ENCODE data around the gene IL17RA.

IL17RA gene

DNA sequence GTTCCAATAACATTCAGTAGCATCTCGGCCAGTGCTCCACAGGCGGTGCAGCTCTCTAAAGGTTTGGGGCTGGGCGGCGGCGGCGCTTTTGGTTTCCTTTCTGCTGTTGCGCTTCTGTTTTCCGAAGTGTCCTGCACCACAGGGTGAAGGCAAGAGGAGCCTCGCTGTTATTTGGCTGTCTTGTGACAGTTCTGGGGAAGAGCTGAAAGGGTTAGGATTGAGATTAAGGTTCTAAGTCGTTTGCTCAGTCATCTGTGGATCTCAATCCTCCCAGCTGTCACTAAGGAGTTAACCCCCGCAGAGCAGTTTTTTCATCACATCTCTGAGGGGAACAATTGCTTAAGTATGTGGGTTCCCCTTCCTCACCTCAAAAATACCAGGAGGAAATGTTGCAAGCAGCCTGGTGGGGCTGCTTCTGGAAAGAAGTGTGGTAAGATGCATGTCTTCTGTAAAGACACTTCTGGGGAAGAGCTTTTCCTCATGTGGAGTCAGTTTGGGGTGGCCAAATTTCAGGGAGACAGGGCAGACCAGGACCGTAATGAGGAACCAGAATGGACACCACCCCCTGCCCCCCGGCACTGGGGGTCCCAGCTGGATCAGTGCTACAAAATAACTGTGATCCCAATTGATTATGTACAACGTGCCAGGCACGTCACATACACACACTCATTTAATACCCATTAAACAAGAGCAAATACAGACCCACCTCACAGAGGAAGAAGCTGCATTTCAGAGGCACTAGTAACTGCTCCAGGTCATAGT, 22.2 kb downstream of the IL17RA start:
- DNase-seq: no peak

GRCh38 chr22:17107547-17107810, 22.7 kb downstream of the IL17RA start:
- no peak for DNase-seq

DNA sequence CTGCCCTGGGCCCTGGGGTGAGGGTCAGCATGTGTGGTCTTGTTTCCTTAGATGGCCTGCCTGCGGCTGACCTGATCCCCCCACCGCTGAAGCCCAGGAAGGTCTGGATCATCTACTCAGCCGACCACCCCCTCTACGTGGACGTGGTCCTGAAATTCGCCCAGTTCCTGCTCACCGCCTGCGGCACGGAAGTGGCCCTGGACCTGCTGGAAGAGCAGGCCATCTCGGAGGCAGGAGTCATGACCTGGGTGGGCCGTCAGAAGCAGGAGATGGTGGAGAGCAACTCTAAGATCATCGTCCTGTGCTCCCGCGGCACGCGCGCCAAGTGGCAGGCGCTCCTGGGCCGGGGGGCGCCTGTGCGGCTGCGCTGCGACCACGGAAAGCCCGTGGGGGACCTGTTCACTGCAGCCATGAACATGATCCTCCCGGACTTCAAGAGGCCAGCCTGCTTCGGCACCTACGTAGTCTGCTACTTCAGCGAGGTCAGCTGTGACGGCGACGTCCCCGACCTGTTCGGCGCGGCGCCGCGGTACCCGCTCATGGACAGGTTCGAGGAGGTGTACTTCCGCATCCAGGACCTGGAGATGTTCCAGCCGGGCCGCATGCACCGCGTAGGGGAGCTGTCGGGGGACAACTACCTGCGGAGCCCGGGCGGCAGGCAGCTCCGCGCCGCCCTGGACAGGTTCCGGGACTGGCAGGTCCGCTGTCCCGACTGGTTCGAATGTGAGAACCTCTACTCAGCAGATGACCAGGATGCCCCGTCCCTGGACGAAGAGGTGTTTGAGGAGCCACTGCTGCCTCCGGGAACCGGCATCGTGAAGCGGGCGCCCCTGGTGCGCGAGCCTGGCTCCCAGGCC, 23.7 kb downstream of the IL17RA start:
- no peak for DNase-seq

DNA sequence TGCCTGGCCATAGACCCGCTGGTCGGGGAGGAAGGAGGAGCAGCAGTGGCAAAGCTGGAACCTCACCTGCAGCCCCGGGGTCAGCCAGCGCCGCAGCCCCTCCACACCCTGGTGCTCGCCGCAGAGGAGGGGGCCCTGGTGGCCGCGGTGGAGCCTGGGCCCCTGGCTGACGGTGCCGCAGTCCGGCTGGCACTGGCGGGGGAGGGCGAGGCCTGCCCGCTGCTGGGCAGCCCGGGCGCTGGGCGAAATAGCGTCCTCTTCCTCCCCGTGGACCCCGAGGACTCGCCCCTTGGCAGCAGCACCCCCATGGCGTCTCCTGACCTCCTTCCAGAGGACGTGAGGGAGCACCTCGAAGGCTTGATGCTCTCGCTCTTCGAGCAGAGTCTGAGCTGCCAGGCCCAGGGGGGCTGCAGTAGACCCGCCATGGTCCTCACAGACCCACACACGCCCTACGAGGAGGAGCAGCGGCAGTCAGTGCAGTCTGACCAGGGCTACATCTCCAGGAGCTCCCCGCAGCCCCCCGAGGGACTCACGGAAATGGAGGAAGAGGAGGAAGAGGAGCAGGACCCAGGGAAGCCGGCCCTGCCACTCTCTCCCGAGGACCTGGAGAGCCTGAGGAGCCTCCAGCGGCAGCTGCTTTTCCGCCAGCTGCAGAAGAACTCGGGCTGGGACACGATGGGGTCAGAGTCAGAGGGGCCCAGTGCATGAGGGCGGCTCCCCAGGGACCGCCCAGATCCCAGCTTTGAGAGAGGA, 24.5 kb downstream of the IL17RA start:
- no peak for DNase-seq

DNA sequence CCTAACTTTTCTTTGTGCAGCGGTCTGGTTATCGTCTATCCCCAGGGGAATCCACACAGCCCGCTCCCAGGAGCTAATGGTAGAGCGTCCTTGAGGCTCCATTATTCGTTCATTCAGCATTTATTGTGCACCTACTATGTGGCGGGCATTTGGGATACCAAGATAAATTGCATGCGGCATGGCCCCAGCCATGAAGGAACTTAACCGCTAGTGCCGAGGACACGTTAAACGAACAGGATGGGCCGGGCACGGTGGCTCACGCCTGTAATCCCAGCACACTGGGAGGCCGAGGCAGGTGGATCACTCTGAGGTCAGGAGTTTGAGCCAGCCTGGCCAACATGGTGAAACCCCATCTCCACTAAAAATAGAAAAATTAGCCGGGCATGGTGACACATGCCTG, 25.2 kb downstream of the IL17RA start:
- no peak for DNase-seq

- no peak for DNase-seq
Observed at GRCh38 chr22:17110791-17111550, 26.2 kb downstream of the IL17RA start.

GRCh38 chr22:17112491-17113042, 27.8 kb downstream of the IL17RA start:
- no peak for DNase-seq

DNA sequence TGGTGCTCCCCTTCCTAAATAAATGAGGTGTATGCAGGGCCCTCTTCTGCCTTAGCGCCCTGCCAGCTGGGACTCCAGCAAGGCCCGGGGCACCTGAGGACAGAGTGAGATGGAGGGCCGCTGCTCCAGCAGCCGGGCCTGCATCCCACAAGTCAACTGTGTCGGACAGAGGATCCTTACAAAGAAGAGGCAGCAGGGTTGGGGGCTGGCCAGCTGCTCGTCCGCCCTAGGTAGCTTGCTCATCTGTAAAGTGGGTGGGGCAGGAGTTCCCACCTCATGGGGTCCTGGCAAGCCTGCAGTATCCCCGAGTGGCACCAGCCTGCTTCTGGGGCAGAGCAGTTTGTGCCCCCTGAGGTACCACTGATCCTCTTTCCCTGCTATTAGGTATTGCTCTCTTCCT, 28.8 kb downstream of the IL17RA start:
- no peak for DNase-seq

GRCh38 chr22:17114173-17114897, 29.5 kb downstream of the IL17RA start:
- DNase-seq: no peak

DNA sequence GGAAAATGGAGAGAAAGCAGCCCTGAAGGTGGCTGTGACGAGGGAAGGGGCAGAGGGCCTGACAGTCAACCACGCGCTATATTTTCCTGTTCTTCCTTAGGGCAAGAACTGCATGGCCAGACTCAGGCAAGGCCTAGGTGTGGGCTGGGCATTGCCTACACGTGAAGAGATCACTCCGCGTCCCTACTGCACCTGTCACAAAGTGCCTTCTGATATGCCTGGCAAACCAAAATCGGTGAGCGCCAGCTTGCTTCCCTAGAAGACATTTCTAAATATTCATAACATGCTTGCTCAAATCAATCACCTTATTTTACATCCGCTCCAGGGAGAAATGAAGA, 30.1 kb downstream of the IL17RA start:
- no peak for DNase-seq

DNA sequence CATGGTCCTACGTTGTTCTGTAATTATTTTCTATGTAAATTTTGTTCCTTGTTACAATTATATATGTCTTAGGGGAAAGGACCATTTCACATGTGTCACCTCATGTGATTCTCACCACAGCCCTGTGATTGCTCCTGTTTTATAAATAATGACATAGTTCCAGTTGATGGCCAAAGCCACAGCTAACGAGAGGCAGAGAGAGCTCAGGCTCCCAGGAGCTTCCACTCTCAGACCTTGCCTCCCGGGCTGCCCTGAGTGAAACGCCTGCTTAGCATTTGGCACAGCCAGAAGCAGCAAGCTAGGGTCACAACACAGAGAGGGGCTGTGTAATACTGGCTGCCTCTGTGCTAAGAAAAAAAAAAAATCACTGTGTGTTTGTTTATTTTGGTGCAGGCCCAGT, 30.4 kb downstream of the IL17RA start:
- no peak for DNase-seq

DNA sequence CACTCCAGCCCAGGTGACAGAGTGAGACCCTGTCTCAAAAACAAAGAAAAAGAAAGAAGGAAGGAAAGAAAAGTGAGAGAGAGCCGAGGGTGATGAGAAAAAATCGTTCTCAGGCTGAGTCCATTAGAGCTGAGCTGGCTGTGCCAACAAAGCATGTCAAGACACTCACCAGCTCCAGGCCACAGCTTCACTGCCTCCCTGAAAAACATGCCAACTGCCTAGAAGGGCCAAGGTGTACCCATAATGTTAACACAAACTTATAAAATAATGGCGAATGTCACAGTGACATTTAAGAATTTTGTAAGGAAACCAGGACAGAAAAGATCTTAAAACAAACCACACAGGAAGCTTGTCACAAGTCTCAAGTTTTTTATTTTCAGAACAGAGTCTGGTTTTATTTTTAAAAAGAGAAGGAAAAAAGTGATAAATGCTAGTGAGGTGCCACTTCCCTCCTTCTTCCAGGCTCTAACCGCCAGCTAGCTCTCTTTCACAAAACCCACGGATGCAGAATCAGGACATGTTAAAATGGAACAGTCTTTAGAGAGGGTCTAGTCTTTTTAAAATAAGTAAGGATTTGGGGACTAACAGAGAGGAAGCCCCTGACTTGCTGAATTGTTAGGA, 31.3 kb downstream of the IL17RA start:
- no peak for DNase-seq

- no peak for DNase-seq
Observed at GRCh38 chr22:17116572-17117330, 32.0 kb downstream of the IL17RA start.

DNA sequence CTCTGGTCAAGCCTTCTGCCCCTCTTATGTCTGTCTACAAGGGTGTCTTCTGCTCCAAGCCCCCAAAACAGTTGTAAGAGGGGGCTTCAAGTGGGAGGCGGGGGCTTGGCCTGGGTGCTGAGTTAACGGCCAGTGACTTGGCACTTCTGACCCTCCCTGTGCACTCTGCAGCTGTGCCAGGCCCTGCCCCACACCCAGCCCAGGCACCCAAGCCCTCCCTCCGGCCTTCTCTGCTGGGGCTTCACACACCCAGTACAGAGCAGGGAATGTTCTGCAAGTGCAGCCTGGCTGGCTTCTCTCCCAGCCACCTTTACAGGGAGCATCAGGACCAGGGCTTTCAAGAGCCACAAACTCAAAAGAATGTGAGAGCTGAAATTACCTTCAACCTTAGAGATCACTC, 32.6 kb downstream of the IL17RA start:
- no peak for DNase-seq

- DNase-seq: no peak
Observed at GRCh38 chr22:17117890-17118289, 33.1 kb downstream of the IL17RA start.

DNA sequence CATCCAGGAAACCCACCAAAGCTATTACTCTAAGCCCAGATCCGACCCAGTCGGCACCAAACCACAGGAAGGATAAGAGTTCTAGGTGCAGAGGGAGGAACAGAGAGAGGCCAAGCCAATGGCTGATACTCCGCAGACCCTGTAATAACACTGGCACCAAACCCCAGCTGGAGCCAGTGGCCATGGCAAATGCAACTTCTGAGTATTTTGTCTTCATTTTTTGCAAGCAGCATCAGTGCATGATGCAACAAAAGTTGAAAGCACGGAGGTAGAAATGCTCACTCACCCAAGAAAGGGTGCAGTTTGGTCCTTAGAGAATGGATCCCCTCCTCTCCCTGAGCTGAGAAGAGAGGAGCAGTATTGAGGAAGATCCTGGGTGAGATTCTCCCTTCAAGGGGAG, 33.5 kb downstream of the IL17RA start:
- no peak for DNase-seq

DNA sequence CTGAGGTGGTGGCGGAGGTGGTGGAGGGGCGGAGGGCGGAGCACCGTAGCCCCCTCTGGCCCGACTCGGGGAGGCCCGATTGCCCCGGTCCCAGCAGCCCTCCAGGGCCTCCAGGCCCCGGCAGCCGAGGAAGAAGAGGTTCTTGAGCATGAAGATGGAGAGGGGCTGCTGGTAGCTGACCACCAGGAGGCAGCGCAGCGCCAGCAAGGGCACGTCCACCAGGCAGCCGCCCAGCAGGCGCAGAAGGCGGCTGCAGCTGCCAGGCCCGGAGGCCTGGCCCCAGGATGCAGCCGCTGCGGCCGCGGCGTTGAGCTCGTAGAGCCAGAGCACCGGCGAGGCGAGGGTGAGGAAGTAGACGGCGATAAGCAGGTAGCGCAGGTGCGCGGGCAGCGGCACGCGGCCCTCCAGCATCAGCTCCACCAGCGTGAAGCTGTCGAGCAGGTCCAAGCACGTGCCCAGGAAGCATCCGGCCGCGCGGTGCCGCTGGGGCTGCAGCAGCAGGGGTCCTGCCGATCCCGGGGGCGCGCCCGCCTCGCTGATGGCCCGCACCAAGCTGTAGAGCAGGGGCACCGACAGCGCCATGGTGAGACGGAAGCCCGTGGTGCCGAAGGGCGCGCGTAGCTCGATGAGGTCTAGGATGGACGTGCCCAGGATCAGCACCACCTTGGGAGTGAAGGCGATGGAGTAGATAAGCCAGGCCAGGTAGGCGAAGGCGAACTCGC, 34.8 kb downstream of the IL17RA start:
- DNase-seq: no peak

GRCh38 chr22:17120281-17120680, 35.5 kb downstream of the IL17RA start:
- DNase-seq: peak; percentile 30

- DNase-seq: no peak
Observed at GRCh38 chr22:17120711-17121232, 36.0 kb downstream of the IL17RA start.

Measured in activated CD4-positive, alpha-beta T cell treated with anti-CD3 and anti-CD28 coated beads for 1 hour (primary cell).